ENCODE data around the gene LRRC47.

LRRC47 gene

DNA sequence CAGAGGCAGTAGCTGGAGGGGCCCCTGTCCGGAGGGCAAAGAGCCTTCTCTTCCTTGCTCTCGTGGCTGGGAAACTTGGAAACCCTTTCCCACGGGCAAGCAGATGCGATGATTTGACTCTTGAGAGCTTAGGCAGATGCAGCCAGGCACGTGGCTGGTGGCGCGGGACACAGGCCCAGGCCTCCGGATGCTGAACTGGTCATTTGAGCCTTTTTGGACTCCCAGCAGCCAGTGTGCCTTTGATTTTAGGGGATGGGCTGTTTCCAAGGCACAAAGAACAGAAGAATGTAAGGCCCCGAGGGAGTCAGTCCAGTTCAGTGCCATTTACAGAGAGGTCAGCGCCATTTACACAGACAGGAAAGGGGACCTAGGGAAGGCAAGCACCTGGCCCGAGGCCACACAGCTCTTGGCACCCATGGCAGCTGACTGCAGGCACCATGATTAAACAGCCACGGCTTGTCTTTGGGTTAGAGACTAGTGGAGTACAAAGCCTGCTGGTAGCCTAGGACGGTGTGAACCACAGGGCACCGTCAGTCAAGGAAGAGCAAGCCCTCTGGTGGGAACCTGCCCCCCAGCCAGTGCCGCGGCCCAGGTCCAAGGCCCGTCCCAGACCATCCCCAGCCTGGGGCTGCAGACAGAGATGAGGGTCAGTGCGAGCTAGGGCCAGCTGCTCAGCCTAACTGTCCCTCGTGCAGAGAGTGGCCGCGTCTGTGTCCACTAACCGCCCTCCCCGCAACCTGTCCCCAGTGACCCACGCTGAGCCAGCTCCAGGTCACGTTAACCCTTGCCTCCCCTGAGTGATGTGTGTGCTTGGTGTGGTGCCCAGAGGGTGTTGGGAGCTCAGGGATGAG lies 64.5 kb downstream of the LRRC47 start:
- no peak for DNase-seq

DNA sequence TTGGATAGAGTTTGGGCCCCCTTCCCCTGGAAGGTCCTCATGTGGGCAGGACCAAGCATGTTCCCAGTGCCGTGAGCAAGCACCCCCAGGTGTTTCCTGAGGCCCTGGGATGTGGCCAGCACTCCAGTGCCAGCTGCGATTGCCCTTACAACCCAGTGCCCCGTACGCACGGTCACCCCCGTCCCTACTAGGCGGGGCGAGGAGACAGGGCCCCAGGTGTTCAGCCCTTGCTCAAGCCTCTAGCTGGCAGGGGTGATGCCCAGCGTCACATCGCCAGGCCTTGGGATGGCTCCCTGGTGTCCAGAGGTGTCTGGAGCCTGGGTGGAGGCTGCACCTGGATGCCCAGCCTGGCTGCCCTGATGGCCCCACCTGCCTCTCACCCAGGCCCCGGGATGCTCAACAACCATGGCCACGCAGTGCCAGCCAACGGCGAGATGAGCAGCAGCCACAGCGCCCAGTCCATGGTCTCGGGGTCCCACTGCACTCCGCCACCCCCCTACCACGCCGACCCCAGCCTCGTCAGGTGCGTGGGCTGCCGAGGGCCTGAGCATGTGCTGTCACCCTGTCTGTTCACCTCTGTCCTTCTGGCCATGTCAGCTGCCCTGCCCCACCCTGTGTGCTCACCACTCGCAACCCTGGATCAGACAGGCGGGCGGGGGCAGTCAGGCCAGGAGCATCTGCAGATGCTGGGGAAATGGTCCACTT lies 65.6 kb downstream of the LRRC47 start:
- no peak for DNase-seq

DNA sequence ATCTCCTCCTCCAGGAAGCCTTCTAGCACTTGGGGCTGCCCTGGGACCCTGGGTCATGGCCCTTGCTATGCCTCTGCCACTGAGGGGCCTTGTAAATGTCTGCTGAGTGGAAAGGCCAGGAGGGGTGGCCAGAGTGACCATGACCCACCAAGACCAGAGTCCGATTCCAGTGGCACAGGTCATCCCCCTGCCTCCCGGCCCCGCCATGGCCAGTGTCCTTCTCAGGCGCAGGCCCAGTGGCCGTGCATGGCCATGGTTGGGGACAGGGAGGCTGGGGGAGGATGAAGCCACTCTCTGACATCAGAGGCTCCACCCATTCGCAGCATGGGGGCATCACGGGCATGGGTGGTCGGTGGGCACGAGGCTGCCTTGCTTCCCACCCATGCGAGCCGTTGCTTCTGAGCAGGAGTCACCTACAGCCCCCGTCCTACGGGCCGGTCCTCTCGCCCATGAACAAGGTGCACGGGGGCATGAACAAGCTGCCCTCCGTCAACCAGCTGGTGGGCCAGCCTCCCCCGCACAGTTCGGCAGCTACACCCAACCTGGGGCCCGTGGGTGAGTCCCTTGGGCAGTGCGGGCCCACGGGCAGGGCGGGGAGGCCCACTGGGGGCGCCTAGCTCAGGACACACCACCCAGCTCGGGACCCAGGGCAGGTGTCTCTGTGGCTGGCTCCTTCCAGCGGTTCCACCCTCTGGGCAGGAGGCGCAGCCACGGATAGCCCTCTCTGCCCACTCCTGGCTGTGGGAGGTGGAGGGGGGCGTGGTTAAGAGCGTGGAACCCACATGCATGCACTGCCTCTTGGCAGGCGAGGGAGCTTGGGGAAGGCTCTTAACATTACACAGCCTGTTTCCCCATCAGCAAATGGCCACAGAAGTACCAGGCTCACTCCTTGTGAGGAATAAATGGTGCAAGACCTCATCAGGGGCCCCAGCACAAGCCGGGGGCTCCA lies 66.4 kb downstream of the LRRC47 start:
- no peak for DNase-seq
